Measurements from ENCODE around the gene DIDO1. TPM values are rescaled to one million over a fixed set of nuclear protein-coding genes. Genes with fewer than 3 reads are reported as not detected.

Gene DIDO1
- total RNA-seq, 1 donor from 2014 or later: 58.7 TPM

GRCh38 chr20:62891111-62891510, 35.2 kb downstream of the DIDO1 start:
- intact Hi-C loops (cut with DNase I): no loop called here
- Histone ChIP-seq H3K4me1 (no peaks in the 10 kb centered on the region), H3K4me3 (no peak overlapping the region), H3K27ac (no peak overlapping the region), H3K27me3 (no peaks in the 10 kb centered on the region), H3K9me3 (no peaks in the 10 kb centered on the region), H3K36me3 (peaks cover 5 to 79% of the 10 kb centered on the region in 2 donors)
- no peak for DNase-seq (ENCODE audit: extremely low spot score in 2 of 2)
- TF ChIP-seq POLR2A (IDR thresholded peaks at IDR 0.05): no peak
- TF ChIP-seq CTCF (IDR thresholded peaks at IDR 0.05): no peak
- TF ChIP-seq POLR2AphosphoS5 (IDR thresholded peaks at IDR 0.05; ENCODE audit: insufficient read depth in 1 of 2, low read depth in 1 of 2): no peak

- Histone ChIP-seq H3K36me3 (peaks cover 5 to 74% of the 10 kb centered on the region in 2 donors), H3K27me3 (no peaks in the 10 kb centered on the region), H3K4me3 (no peak overlapping the region), H3K9me3 (no peaks in the 10 kb centered on the region), H3K27ac (no peak overlapping the region), H3K4me1 (no peaks in the 10 kb centered on the region)
- no peak for TF ChIP-seq CTCF (IDR thresholded peaks at IDR 0.05)
- no peak for TF ChIP-seq POLR2AphosphoS5 (IDR thresholded peaks at IDR 0.05; ENCODE audit: insufficient read depth in 1 of 2, low read depth in 1 of 2)
- no peak for TF ChIP-seq POLR2A (IDR thresholded peaks at IDR 0.05)
- intact Hi-C loops (cut with DNase I): no loop called here
- DNase-seq (ENCODE audit: extremely low spot score in 2 of 2): no peak
These were observed 35.9 kb downstream of the DIDO1 start for GRCh38 chr20:62890444-62890843.

- TF ChIP-seq POLR2A (IDR thresholded peaks at IDR 0.05) (no peak), POLR2AphosphoS5 (IDR thresholded peaks at IDR 0.05; ENCODE audit: insufficient read depth in 1 of 2, low read depth in 1 of 2) (no peak), CTCF (IDR thresholded peaks at IDR 0.05) (no peak)
- no peak overlapping the region for H3K27ac ChIP-seq
- H3K4me1 ChIP-seq: no peaks in the 10 kb centered on the region
- intact Hi-C loops (cut with DNase I): no loop called here
- no peaks in the 10 kb centered on the region for H3K27me3 ChIP-seq
- peaks cover 5 to 71% of the 10 kb centered on the region in 2 donors for H3K36me3 ChIP-seq
- H3K4me3 ChIP-seq: no peak overlapping the region
- no peaks in the 10 kb centered on the region for H3K9me3 ChIP-seq
- DNase-seq (ENCODE audit: extremely low spot score in 2 of 2): no peak
These were observed 36.4 kb downstream of the DIDO1 start for GRCh38 chr20:62889871-62890270.

GRCh38 chr20:62889411-62889810, 36.9 kb downstream of the DIDO1 start:
- no peak overlapping the region for H3K27ac ChIP-seq
- H3K4me3 ChIP-seq: no peak overlapping the region
- no peak for TF ChIP-seq POLR2A (IDR thresholded peaks at IDR 0.05)
- H3K27me3 ChIP-seq: no peaks in the 10 kb centered on the region
- DNase-seq (ENCODE audit: extremely low spot score in 2 of 2): no peak
- H3K9me3 ChIP-seq: no peaks in the 10 kb centered on the region
- peaks cover 5 to 67% of the 10 kb centered on the region in 2 donors for H3K36me3 ChIP-seq
- no peaks in the 10 kb centered on the region for H3K4me1 ChIP-seq
- intact Hi-C loops (cut with DNase I): no loop called here

GRCh38 chr20:62888910-62889309, 37.4 kb downstream of the DIDO1 start:
- H3K27me3 ChIP-seq: no peaks in the 10 kb centered on the region
- H3K9me3 ChIP-seq: no peaks in the 10 kb centered on the region
- H3K4me3 ChIP-seq: no peak overlapping the region
- no peak overlapping the region for H3K27ac ChIP-seq
- DNase-seq (ENCODE audit: extremely low spot score in 2 of 2): no peak
- intact Hi-C loops (cut with DNase I): no loop called here
- TF ChIP-seq CTCF (IDR thresholded peaks at IDR 0.05): no peak
- TF ChIP-seq POLR2A (IDR thresholded peaks at IDR 0.05): no peak
- no peak for TF ChIP-seq POLR2AphosphoS5 (IDR thresholded peaks at IDR 0.05; ENCODE audit: insufficient read depth in 1 of 2, low read depth in 1 of 2)
- no peaks in the 10 kb centered on the region for H3K4me1 ChIP-seq
- H3K36me3 ChIP-seq: peaks cover 5 to 62% of the 10 kb centered on the region in 2 donors

Measured in vagina (tissue), 2 donors.